ENCODE results near the gene RNU1-2. TPM values are rescaled to one million over a fixed set of nuclear protein-coding genes. Genes with fewer than 3 reads are reported as not detected.
"Not testable (repeated sequence)": the region's sequence is repeated elsewhere in the genome, so short reads cannot be mapped to it uniquely, and the experiment has no call there.

RNU1-2 gene
- total RNA-seq, 1 experiment from 2014 or later: 2,051 TPM

DNA sequence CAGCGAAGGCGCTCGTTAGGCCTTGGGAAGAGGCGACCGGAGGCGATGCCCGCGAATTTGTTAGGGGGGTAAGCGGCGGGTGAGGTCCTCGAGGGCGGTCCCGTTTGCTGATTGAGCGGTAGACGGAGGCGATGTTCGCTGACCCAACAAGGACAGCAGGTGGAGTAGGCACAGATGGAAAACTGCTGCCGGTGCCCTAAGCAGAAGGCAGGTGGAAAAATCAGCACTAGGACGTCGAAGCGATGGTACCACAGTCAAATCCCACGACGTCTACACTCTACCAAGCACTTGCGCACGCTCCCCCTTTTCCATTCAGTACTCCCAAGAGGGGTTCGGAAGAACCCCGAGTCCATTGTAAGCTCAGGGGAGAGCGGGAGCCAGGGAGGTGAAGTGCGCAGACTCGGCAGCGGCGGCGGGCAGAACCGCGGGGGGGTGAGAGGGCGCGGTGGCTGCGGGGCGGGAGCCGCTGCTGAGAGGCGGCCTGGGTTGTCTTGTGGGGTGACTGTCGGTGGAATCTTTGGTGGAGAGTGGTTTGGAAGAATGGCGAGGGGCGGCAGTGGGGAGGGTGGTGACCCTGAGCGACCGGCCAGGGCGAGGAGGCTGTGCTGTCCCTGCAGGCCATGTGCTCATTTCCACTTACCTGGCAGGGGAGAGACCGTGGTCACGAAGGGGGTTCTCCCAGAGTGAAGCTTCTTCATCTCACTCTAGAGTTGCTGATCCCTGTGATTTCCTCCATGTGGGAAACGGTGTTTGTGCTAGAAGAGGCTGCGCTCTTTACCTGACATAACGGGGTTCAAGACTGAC, 22.5 kb upstream of the RNU1-2 start:
- WGBS (ENCODE audit: extremely low coverage, insufficient read length, low lambda C conversion rate): no CpG with 5 or more reads among the region's 52 CpGs
- not testable (repeated sequence) for H2AK5ac ChIP-seq (ENCODE audit: insufficient read length, low read length); H2BK20ac ChIP-seq (ENCODE audit: low read depth, low read length, poor library complexity, severe bottlenecking); H3K4ac ChIP-seq (ENCODE audit: low read depth, low read length); H3K56ac ChIP-seq (ENCODE audit: insufficient read length, low read depth, low read length); H3K79me1 ChIP-seq (ENCODE audit: insufficient read depth, low read depth, low read length, poor library complexity, severe bottlenecking); H3K9me3 ChIP-seq (ENCODE audit: control insufficient read depth, low read depth, low read length); H3K9me3 Mint-ChIP-seq; H3K9ac ChIP-seq (ENCODE audit: extremely low read depth, insufficient read length, low read length); H3K27ac Mint-ChIP-seq; H2BK120ac ChIP-seq (ENCODE audit: low read depth, low read length, poor library complexity, severe bottlenecking); H4K8ac ChIP-seq (replicated peaks; ENCODE audit: insufficient read length, low read depth, low read length); H4K20me1 ChIP-seq (ENCODE audit: control insufficient read depth, insufficient read depth, insufficient read length); H3K36me3 Mint-ChIP-seq (ENCODE audit: insufficient read depth in 1 of 3, low read depth in 3 of 3); H2AFZ ChIP-seq (ENCODE audit: low read length); H2BK15ac ChIP-seq (ENCODE audit: low read depth, low read length); H4K91ac ChIP-seq (ENCODE audit: insufficient read length, low read depth, low read length); H3K27me3 ChIP-seq (ENCODE audit: insufficient read depth, low read length); H3K79me2 ChIP-seq (ENCODE audit: insufficient read depth, low read length); H3T11ph ChIP-seq (ENCODE audit: low read length); H3K23me2 ChIP-seq (ENCODE audit: insufficient read length, low read depth, low read length, poor library complexity, severe bottlenecking); H3K14ac ChIP-seq (ENCODE audit: insufficient read depth, low read length); H3K23ac ChIP-seq (ENCODE audit: insufficient read length, low read depth, low read length); H2BK5ac ChIP-seq (ENCODE audit: insufficient read length, low read length); H3K4me1 ChIP-seq (ENCODE audit: insufficient read depth, low read length); H3K18ac ChIP-seq (ENCODE audit: insufficient read length, low read depth, low read length); H3K27ac ChIP-seq (ENCODE audit: insufficient read length, low read depth, low read length); H4K5ac ChIP-seq (ENCODE audit: insufficient read length, low read depth, low read length); H2BK12ac ChIP-seq (ENCODE audit: insufficient read length, low read depth, low read length)
- Mint-ChIP-seq H3K4me1 (peaks cover 18 to 26% of the 10 kb centered on the region in 2 experiments), H3K27me3 (ENCODE audit: low read depth) (peaks cover 44% of the 10 kb centered on the region), H3K4me3 (peak overlapping the region; percentile 90 to 95)
- H3K4me2 ChIP-seq (ENCODE audit: insufficient read depth, insufficient read length, low read length): peak overlapping the region; percentile 65
- peak; percentile 72 for DNase-seq

DNA sequence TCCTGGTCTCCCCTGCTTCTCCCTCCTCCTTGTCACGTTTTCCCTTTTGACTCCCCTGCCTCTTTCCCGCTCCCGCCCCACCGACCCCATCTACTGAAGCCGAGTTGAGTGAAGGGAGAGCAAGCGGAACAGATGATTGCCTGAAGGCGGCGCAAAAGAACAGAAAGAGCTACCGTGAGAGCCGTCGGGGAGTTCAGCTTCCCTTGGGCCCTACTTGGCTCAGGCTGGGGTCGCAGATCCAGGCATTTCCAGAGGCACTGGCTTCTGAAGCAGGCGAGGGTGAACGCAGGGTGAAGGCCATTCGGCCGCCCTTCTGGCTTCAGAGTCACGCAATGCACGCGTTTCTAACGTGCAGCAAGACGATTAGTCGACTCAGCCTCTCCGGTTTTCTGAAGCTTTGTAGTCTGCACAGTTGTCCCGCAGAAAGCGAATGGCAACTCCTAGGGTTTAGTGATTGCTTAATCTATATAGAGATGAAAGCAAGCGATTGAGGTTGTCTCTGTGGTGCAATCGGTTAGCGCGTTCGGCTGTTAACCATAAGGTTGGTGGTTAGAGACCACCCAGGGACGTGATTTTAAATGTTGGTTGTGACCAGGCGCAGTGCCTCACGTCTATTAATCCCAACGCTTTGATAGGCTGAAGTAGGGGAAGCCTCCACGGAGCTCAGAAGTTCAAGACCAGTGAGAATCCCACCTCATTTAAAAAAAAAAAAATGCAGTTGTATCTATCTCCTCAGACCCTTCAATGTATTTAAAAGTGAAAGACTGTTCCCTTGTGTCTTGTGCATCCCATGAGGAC, 20.6 kb upstream of the RNU1-2 start:
- not testable (repeated sequence) for H4K91ac ChIP-seq (ENCODE audit: insufficient read length, low read depth, low read length); H4K8ac ChIP-seq (replicated peaks; ENCODE audit: insufficient read length, low read depth, low read length); H3K23ac ChIP-seq (ENCODE audit: insufficient read length, low read depth, low read length); H3K9me3 Mint-ChIP-seq; H2BK20ac ChIP-seq (ENCODE audit: low read depth, low read length, poor library complexity, severe bottlenecking); H2BK120ac ChIP-seq (ENCODE audit: low read depth, low read length, poor library complexity, severe bottlenecking); H2AFZ ChIP-seq (ENCODE audit: low read length); H3K9me3 ChIP-seq (ENCODE audit: control insufficient read depth, low read depth, low read length); H3K27me3 ChIP-seq (ENCODE audit: insufficient read depth, low read length); H2BK12ac ChIP-seq (ENCODE audit: insufficient read length, low read depth, low read length); H2BK5ac ChIP-seq (ENCODE audit: insufficient read length, low read length); DNase-seq; H3T11ph ChIP-seq (ENCODE audit: low read length); H3K4ac ChIP-seq (ENCODE audit: low read depth, low read length); H4K20me1 ChIP-seq (ENCODE audit: control insufficient read depth, insufficient read depth, insufficient read length); H3K14ac ChIP-seq (ENCODE audit: insufficient read depth, low read length); H2BK15ac ChIP-seq (ENCODE audit: low read depth, low read length); H3K79me1 ChIP-seq (ENCODE audit: insufficient read depth, low read depth, low read length, poor library complexity, severe bottlenecking); H3K23me2 ChIP-seq (ENCODE audit: insufficient read length, low read depth, low read length, poor library complexity, severe bottlenecking); H3K9ac ChIP-seq (ENCODE audit: extremely low read depth, insufficient read length, low read length); H4K5ac ChIP-seq (ENCODE audit: insufficient read length, low read depth, low read length); H3K4me1 ChIP-seq (ENCODE audit: insufficient read depth, low read length); H3K4me2 ChIP-seq (ENCODE audit: insufficient read depth, insufficient read length, low read length); H2AK5ac ChIP-seq (ENCODE audit: insufficient read length, low read length); H3K27ac ChIP-seq (ENCODE audit: insufficient read length, low read depth, low read length); H3K36me3 Mint-ChIP-seq (ENCODE audit: insufficient read depth in 1 of 3, low read depth in 3 of 3); H3K18ac ChIP-seq (ENCODE audit: insufficient read length, low read depth, low read length); H3K56ac ChIP-seq (ENCODE audit: insufficient read length, low read depth, low read length); H3K79me2 ChIP-seq (ENCODE audit: insufficient read depth, low read length)
- WGBS (ENCODE audit: extremely low coverage, insufficient read length, low lambda C conversion rate): no CpG with 5 or more reads among the region's 35 CpGs
- H3K27me3 Mint-ChIP-seq (ENCODE audit: low read depth): peaks cover 50% of the 10 kb centered on the region
- 0 out of 7 replicates have a peak overlapping the region, but pooled peaks of 1 of the 3 experiments have one; percentile 74 for H3K27ac Mint-ChIP-seq
- H3K4me1 Mint-ChIP-seq: peaks cover 14 to 21% of the 10 kb centered on the region in 2 experiments
- peak overlapping the region; percentile 49 to 55 for H3K4me3 Mint-ChIP-seq
